ENCODE measurements around the gene LRFN5. TPM values are rescaled to one million over a fixed set of nuclear protein-coding genes. Genes with fewer than 3 reads are reported as not detected.

The LRFN5 gene
- total and polyA plus RNA-seq, 9 of the 15 experiments (the other 6 are each of a cell fraction or from before 2014, with no cell fraction given), result 0.01 to 0.27 (median 0.09) TPM; not detected in 1

DNA sequence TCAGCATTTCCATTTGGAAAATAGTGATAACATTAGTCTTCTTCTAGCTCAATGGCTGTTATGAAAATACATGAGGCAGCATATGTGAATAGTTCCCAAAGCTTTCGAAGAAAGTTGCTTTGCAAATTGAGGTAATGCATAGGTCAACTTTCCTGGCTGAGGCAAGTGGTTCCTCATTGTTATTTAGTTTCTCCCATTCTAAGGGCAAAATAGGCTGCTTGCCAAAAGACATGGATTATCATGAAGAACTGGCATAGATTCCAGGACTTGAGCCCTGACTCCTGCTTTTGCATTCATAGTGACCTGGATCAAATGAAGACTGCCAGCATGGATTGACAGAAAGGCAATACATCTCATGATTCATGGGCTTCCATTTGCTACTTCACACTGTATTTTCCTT, 35.7 kb downstream of the LRFN5 start:
- in situ Hi-C loops (cut with MboI) (no loop called here), intact Hi-C loops (cut with micrococcal nuclease) (no loop called here)
- no peaks in the 10 kb centered on the region for H3K36me3 ChIP-seq (ENCODE audit: control insufficient read depth, insufficient read depth, low read length)
- H2AFZ ChIP-seq (ENCODE audit: low read depth, low read length), result no peak overlapping the region
- POLR2A ChIA-PET, result no interaction called here
- CTCF ChIA-PET (ENCODE audit: low intra/inter-chr PET ratio), result no interaction called here
- DNase-seq (ENCODE audit: extremely low read depth in 1 of 4, low spot score in 3 of 4), result no peak
- no peaks in the 10 kb centered on the region for H3K9me3 ChIP-seq (replicated peaks; ENCODE audit: control insufficient read depth, insufficient read depth, low read depth, low read length)
- no peaks in the 10 kb centered on the region for H4K20me1 ChIP-seq (replicated peaks; ENCODE audit: control insufficient read depth, insufficient read depth, low read length)
- ATAC-seq, result no peak
- TF ChIP-seq BRCA1 (IDR thresholded peaks at IDR 0.05) (no peak), BRCA1 (CRISPR knock-in tag; IDR thresholded peaks at IDR 0.05) (no peak), HMGN3 (IDR thresholded peaks at IDR 0.05; ENCODE audit: borderline replicate concordance, extremely low read depth, insufficient read length, low read depth, low read length) (no peak), EP300 (IDR thresholded peaks at IDR 0.05; ENCODE audit: low read length) (no peak), RFX1 (IDR thresholded peaks at IDR 0.05) (no peak), ARID3B (CRISPR knock-in tag; IDR thresholded peaks at IDR 0.05; ENCODE audit: borderline replicate concordance) (no peak), RBM17 (IDR thresholded peaks at IDR 0.05; ENCODE audit: borderline replicate concordance, low read depth, low read length) (no peak), CEBPB (tag; IDR thresholded peaks at IDR 0.05) (no peak), SLC30A9 (CRISPR knock-in tag; IDR thresholded peaks at IDR 0.05) (no peak), ATF6 (CRISPR knock-in tag; IDR thresholded peaks at IDR 0.05) (no peak), NR2C1 (IDR thresholded peaks at IDR 0.05) (no peak), NR2C1 (tag; IDR thresholded peaks at IDR 0.05) (no peak), NFXL1 (CRISPR knock-in tag; IDR thresholded peaks at IDR 0.05) (no peak), FOXA3 (CRISPR knock-in tag; conservative IDR thresholded peaks at IDR 0.05 in 1 of 2, IDR thresholded peaks at IDR 0.05 in 1 of 2) (no peak), TCF7 (IDR thresholded peaks at IDR 0.05; ENCODE audit: borderline replicate concordance) (no peak), YY1 (IDR thresholded peaks at IDR 0.05; ENCODE audit: borderline replicate concordance in 1 of 3, control insufficient read depth in 1 of 3, extremely low read depth in 1 of 3, insufficient read depth in 3 of 3, insufficient read length in 1 of 3, insufficient replicate concordance in 2 of 3, low read depth in 1 of 3, low read length in 2 of 3) (no peak), RBM39 (optimal IDR thresholded peaks at IDR 0.05; ENCODE audit: low read depth, low read length) (no peak), ZNF354B (CRISPR knock-in tag; IDR thresholded peaks at IDR 0.05) (no peak)
- no peak for FAIRE-seq
- H3K4me2 ChIP-seq (ENCODE audit: insufficient read depth, low read length), result no peak overlapping the region
- no peaks in the 10 kb centered on the region for H3K79me2 ChIP-seq (ENCODE audit: control insufficient read depth, insufficient read depth, low read length)
- no peak overlapping the region for H3K4me3 ChIP-seq
- 8% methylated on average over 1 of the region's 1 CpG for WGBS (ENCODE audit: insufficient coverage, low coverage, missing lambda C conversion rate)
- no peak overlapping the region for H3K9ac ChIP-seq (ENCODE audit: insufficient read depth in 1 of 2, low read depth in 2 of 2, low read length in 2 of 2)
- no TSS peak for BruUV-seq (replicated peaks)
- no peaks in the 10 kb centered on the region for H3K27me3 ChIP-seq (ENCODE audit: control insufficient read depth in 2 of 2, insufficient read depth in 2 of 2, low read length in 2 of 2)
- no peak overlapping the region for H3K27ac ChIP-seq (ENCODE audit: extremely low read depth, low read depth, low read length)
- no peaks in the 10 kb centered on the region for H3K9me1 ChIP-seq (ENCODE audit: control insufficient read depth, insufficient read depth, low read length)
- H3K4me1 ChIP-seq (replicated peaks in 1 of 2; ENCODE audit: control insufficient read depth in 2 of 2, insufficient read depth in 2 of 2, low read length in 2 of 2), result no peaks in the 10 kb centered on the region

Measured in K562 (cell line).